BLaER1 treated with 17β-estradiol and CSF1 and Interleukin-3, amounts not matched to agents 10 nM and 100 nM (cell line): ENCODE data around the gene NCAPH2.

Source experiments
- H3K27ac ChIP-seq, 11 experiments: shearing (Covaris generic); formaldehyde crosslinking; 2 replicates each; pipeline ENCODE4 v1.8.1; 2022
- H3K27me3 ChIP-seq, 11 experiments: shearing (Covaris generic); formaldehyde crosslinking; 2 replicates each; pipeline ENCODE4 v1.8.1; 2022
- H3K36me3 ChIP-seq, 11 experiments: shearing (Covaris generic); formaldehyde crosslinking; 2 replicates each; pipeline ENCODE4 v1.8.1; 2022
- H3K4me1 ChIP-seq, 10 experiments: shearing (Covaris generic); formaldehyde crosslinking; 2 replicates each; pipeline ENCODE4 v1.8.1; 2022
- H3K4me2 ChIP-seq, 11 experiments: shearing (Covaris generic); formaldehyde crosslinking; 2 replicates each; pipeline ENCODE4 v1.8.1; 2022
- H3K4me3 ChIP-seq, 10 experiments: shearing (Covaris generic); formaldehyde crosslinking; 2 replicates each; pipeline ENCODE4 v1.8.1; 2022
- H3K9ac ChIP-seq, 11 experiments: shearing (Covaris generic); formaldehyde crosslinking; 2 replicates each; pipeline ENCODE4 v1.8.1; 2022
- H3K9me3 ChIP-seq, 11 experiments: shearing (Covaris generic); formaldehyde crosslinking; replicated peaks in 1 of 11; 2 replicates each; pipeline ENCODE4 v1.8.1; 2022
- H4K20me1 ChIP-seq, 11 experiments: shearing (Covaris generic); formaldehyde crosslinking; 2 replicates each; pipeline ENCODE4 v1.8.1; 2022
- Cebpa-rat ChIP-seq, 11 experiments: shearing (Covaris generic); IDR thresholded peaks; 2 replicates each; pipeline ENCODE4 v1.8.1; 2022

NCAPH2 gene

GRCh38 chr22:50490531-50491308, 17.3 kb upstream of the NCAPH2 start:
- peaks cover 0 to 6% (median 0%) of the 10 kb centered on the region in 11 experiments; a peak in 1 of 22 replicates for H4K20me1 ChIP-seq
- peak overlapping the region in 8 of 11 experiments; percentile 2 to 69 (median 44); a peak in 12 of 22 replicates for H3K27ac ChIP-seq
- H3K4me2 ChIP-seq = peak overlapping the region; percentile 51 to 90 (median 77)
- no peaks in the 10 kb centered on the region for H3K27me3 ChIP-seq
- no peaks in the 10 kb centered on the region for H3K36me3 ChIP-seq
- H3K4me1 ChIP-seq = peaks cover 25 to 54% (median 44%) of the 10 kb centered on the region in 10 experiments
- TF ChIP-seq Cebpa-rat (IDR thresholded peaks at IDR 0.05) = peak in 1 of 11 experiments; percentile 6; a peak in 1 of 22 replicates
- peak overlapping the region in 7 of 11 experiments; percentile 25 to 51 (median 41); a peak in 10 of 22 replicates for H3K9ac ChIP-seq
- no peaks in the 10 kb centered on the region for H3K9me3 ChIP-seq
- H3K4me3 ChIP-seq = peak overlapping the region in 4 of 10 experiments; percentile 3 to 33 (median 16); a peak in 3 of 20 replicates

- H3K4me1 ChIP-seq = peaks cover 10 to 40% (median 31%) of the 10 kb centered on the region in 10 experiments; a peak in 19 of 20 replicates
- no peak overlapping the region for H3K9ac ChIP-seq
- peak overlapping the region in 6 of 11 experiments; percentile 34 to 66 (median 50); a peak in 6 of 22 replicates for H3K4me2 ChIP-seq
- no peaks in the 10 kb centered on the region for H3K27me3 ChIP-seq
- no peaks in the 10 kb centered on the region for H3K9me3 ChIP-seq
- H3K27ac ChIP-seq = no peak overlapping the region
- peaks cover 0 to 7% (median 1%) of the 10 kb centered on the region in 11 experiments; a peak in 5 of 22 replicates for H4K20me1 ChIP-seq
- no peak overlapping the region for H3K4me3 ChIP-seq
- TF ChIP-seq Cebpa-rat (IDR thresholded peaks at IDR 0.05) = no peak
- peaks cover 0 to 3% (median 2%) of the 10 kb centered on the region in 11 experiments; a peak in 10 of 22 replicates for H3K36me3 ChIP-seq
Measured at GRCh38 chr22:50497093-50497492, 10.9 kb upstream of the NCAPH2 start.

GRCh38 chr22:50498322-50498890, 9.6 kb upstream of the NCAPH2 start:
- no peaks in the 10 kb centered on the region for H3K9me3 ChIP-seq
- no peaks in the 10 kb centered on the region for H3K27me3 ChIP-seq
- H3K9ac ChIP-seq = no peak overlapping the region; a peak in 1 of 22 replicates
- no peak overlapping the region; a peak in 1 of 20 replicates for H3K4me3 ChIP-seq
- H3K27ac ChIP-seq = no peak overlapping the region
- no peak for TF ChIP-seq Cebpa-rat (IDR thresholded peaks at IDR 0.05)
- H4K20me1 ChIP-seq = peaks cover 0 to 19% (median 8%) of the 10 kb centered on the region in 11 experiments; a peak in 8 of 22 replicates
- peak overlapping the region; percentile 32 to 86 (median 61) for H3K4me2 ChIP-seq
- peaks cover 6 to 16% (median 15%) of the 10 kb centered on the region in 11 experiments; a peak in 18 of 22 replicates for H3K36me3 ChIP-seq
- peaks cover 10 to 40% (median 31%) of the 10 kb centered on the region in 10 experiments; a peak in 19 of 20 replicates for H3K4me1 ChIP-seq

GRCh38 chr22:50500452-50500851, 7.6 kb upstream of the NCAPH2 start:
- no peak overlapping the region for H3K27ac ChIP-seq
- H3K4me3 ChIP-seq = no peak overlapping the region
- H3K9ac ChIP-seq = no peak overlapping the region
- peaks cover 0 to 30% (median 16%) of the 10 kb centered on the region in 11 experiments; a peak in 18 of 22 replicates for H4K20me1 ChIP-seq
- no peaks in the 10 kb centered on the region for H3K9me3 ChIP-seq
- peaks cover 15 to 30% (median 26%) of the 10 kb centered on the region in 11 experiments for H3K36me3 ChIP-seq
- H3K4me2 ChIP-seq = no peak overlapping the region
- H3K27me3 ChIP-seq = no peaks in the 10 kb centered on the region
- peaks cover 13 to 50% (median 41%) of the 10 kb centered on the region in 10 experiments for H3K4me1 ChIP-seq
- TF ChIP-seq Cebpa-rat (IDR thresholded peaks at IDR 0.05) = no peak

- Histone ChIP-seq H3K4me1 (peaks cover 29 to 50% (median 45%) of the 10 kb centered on the region in 10 experiments), H3K27ac (no peak overlapping the region), H3K4me2 (no peak overlapping the region), H3K27me3 (no peaks in the 10 kb centered on the region), H3K9ac (peak overlapping the region in 3 of 11 experiments; percentile 6 to 44 (median 28); a peak in 4 of 22 replicates), H3K4me3 (no peak overlapping the region), H3K9me3 (no peaks in the 10 kb centered on the region), H4K20me1 (peaks cover 0 to 46% (median 32%) of the 10 kb centered on the region in 11 experiments; a peak in 20 of 22 replicates), H3K36me3 (peaks cover 20 to 37% (median 32%) of the 10 kb centered on the region in 11 experiments)
- TF ChIP-seq Cebpa-rat (IDR thresholded peaks at IDR 0.05) = no peak
Measured at GRCh38 chr22:50502096-50502495, 5.9 kb upstream of the NCAPH2 start.

GRCh38 chr22:50502628-50503474, 5.2 kb upstream of the NCAPH2 start:
- peaks cover 20 to 37% (median 32%) of the 10 kb centered on the region in 11 experiments for H3K36me3 ChIP-seq
- no peak overlapping the region for H3K4me2 ChIP-seq
- H3K4me3 ChIP-seq = no peak overlapping the region
- peaks cover 29 to 48% (median 42%) of the 10 kb centered on the region in 10 experiments for H3K4me1 ChIP-seq
- peaks cover 0 to 46% (median 33%) of the 10 kb centered on the region in 11 experiments; a peak in 20 of 22 replicates for H4K20me1 ChIP-seq
- peak overlapping the region in 5 of 11 experiments; percentile 6 to 44 (median 26); a peak in 6 of 22 replicates for H3K9ac ChIP-seq
- H3K27me3 ChIP-seq = no peaks in the 10 kb centered on the region
- TF ChIP-seq Cebpa-rat (IDR thresholded peaks at IDR 0.05) = no peak
- H3K9me3 ChIP-seq = no peaks in the 10 kb centered on the region
- no peak overlapping the region for H3K27ac ChIP-seq

GRCh38 chr22:50503475-50504145, 4.4 kb upstream of the NCAPH2 start:
- TF ChIP-seq Cebpa-rat (IDR thresholded peaks at IDR 0.05) = no peak
- H4K20me1 ChIP-seq = peaks cover 0 to 46% (median 35%) of the 10 kb centered on the region in 11 experiments; a peak in 20 of 22 replicates
- no peak overlapping the region for H3K4me2 ChIP-seq
- no peak overlapping the region; a peak in 1 of 22 replicates for H3K9ac ChIP-seq
- H3K36me3 ChIP-seq = peaks cover 20 to 37% (median 32%) of the 10 kb centered on the region in 11 experiments
- H3K9me3 ChIP-seq = no peaks in the 10 kb centered on the region
- H3K4me1 ChIP-seq = peaks cover 26 to 43% (median 36%) of the 10 kb centered on the region in 10 experiments
- H3K27me3 ChIP-seq = no peaks in the 10 kb centered on the region
- no peak overlapping the region for H3K4me3 ChIP-seq
- H3K27ac ChIP-seq = no peak overlapping the region
